ENCODE results near the gene ITGBL1.

GRCh38 chr13:101757446-101758039 is 305.1 kb downstream of the ITGBL1 start:
- TF ChIP-seq CBX5 (IDR thresholded peaks at IDR 0.05; ENCODE audit: low read depth, low read length), result no peak
- no peak for TF ChIP-seq POLR2AphosphoS5 (IDR thresholded peaks at IDR 0.05; ENCODE audit: low read depth, low read length)
